Progenitor cell of endocrine pancreas (in vitro differentiated cells): ENCODE results near the gene OR8B2. TPM values are rescaled to one million over a fixed set of nuclear protein-coding genes. Genes with fewer than 3 reads are reported as not detected.
"Not testable (repeated sequence)": the region's sequence is repeated elsewhere in the genome, so short reads cannot be mapped to it uniquely, and the experiment has no call there.

Experiments
- DNase-seq: peaks from one replicate; pipeline ENCODE4 v3.0.0; 2021; ENCODE audit warnings: low spot score; ENCODE audit not compliant: unreplicated experiment
- H3K27ac Mint-ChIP-seq: 2 replicates; pipeline ENCODE4 v1.8.0; 2021; ENCODE audit warnings: mild to moderate bottlenecking, moderate library complexity, mixed read lengths
- H3K27me3 Mint-ChIP-seq: 2 replicates; pipeline ENCODE4 v1.8.0; 2021; ENCODE audit warnings: mixed read lengths
- H3K36me3 Mint-ChIP-seq: 2 replicates; pipeline ENCODE4 v1.8.0; 2022; ENCODE audit warnings: mixed read lengths; ENCODE audit not compliant: insufficient read depth
- H3K4me1 Mint-ChIP-seq: 2 replicates; pipeline ENCODE4 v1.8.0; 2021; ENCODE audit warnings: low read depth, mixed read lengths
- H3K4me3 Mint-ChIP-seq: 2 replicates; pipeline ENCODE4 v1.8.0; 2021; ENCODE audit warnings: low read depth, mild to moderate bottlenecking, moderate library complexity, mixed read lengths
- H3K9me3 Mint-ChIP-seq: 2 replicates; pipeline ENCODE4 v1.8.0; 2021; ENCODE audit warnings: low read depth, mixed read lengths
- CTCF ChIP-seq: fragments of 200-600 bp; sonication (generic); IDR thresholded peaks from one replicate; pipeline ENCODE4 v1.5.0; 2021; ENCODE audit warnings: antibody characterized with exemption, mild to moderate bottlenecking; ENCODE audit not compliant: unreplicated experiment
- total RNA-seq: library from RNA; stranded (reverse); gene quantifications from 2 replicates; pipeline ENCODE4 v1.2.1, GENCODE V29; 2021

OR8B2 gene
- total RNA-seq, 1 donor from 2014 or later: not detected

GRCh38 chr11:124394408-124394807, 10.1 kb upstream of the OR8B2 start:
- TF ChIP-seq CTCF: no peak
- Mint-ChIP-seq H3K27me3 (no peaks in the 10 kb centered on the region), H3K27ac (no peak overlapping the region), H3K9me3 (peaks cover 3% of the 10 kb centered on the region), H3K4me1 (no peaks in the 10 kb centered on the region), H3K4me3 (no peak overlapping the region), H3K36me3 (no peaks in the 10 kb centered on the region)
- DNase-seq: no peak

GRCh38 chr11:124382857-124383256, 1.4 kb downstream of the OR8B2 start:
- H3K4me3 Mint-ChIP-seq, H3K9me3 Mint-ChIP-seq, DNase-seq, H3K27ac Mint-ChIP-seq, H3K36me3 Mint-ChIP-seq, H3K27me3 Mint-ChIP-seq, H3K4me1 Mint-ChIP-seq: not testable (repeated sequence)

GRCh38 chr11:124380585-124380984, 3.7 kb downstream of the OR8B2 start:
- H3K4me1 Mint-ChIP-seq: no peaks in the 10 kb centered on the region

GRCh38 chr11:124376280-124376679, 8.0 kb downstream of the OR8B2 start:
- H3K27me3 Mint-ChIP-seq: no peaks in the 10 kb centered on the region
- peaks cover 3% of the 10 kb centered on the region for H3K9me3 Mint-ChIP-seq
- no peaks in the 10 kb centered on the region for H3K4me1 Mint-ChIP-seq
- no peak overlapping the region for H3K4me3 Mint-ChIP-seq
- TF ChIP-seq CTCF: no peak
- no peak overlapping the region for H3K27ac Mint-ChIP-seq
- DNase-seq: no peak
- no peaks in the 10 kb centered on the region for H3K36me3 Mint-ChIP-seq

More at GRCh38 chr11:124380585-124380984, 3.7 kb downstream of the OR8B2 start:
- Mint-ChIP-seq H3K9me3 (no peaks in the 10 kb centered on the region), H3K36me3 (no peaks in the 10 kb centered on the region), H3K27ac (no peak overlapping the region), H3K27me3 (no peaks in the 10 kb centered on the region), H3K4me3 (no peak overlapping the region)
- no peak for TF ChIP-seq CTCF
- DNase-seq: no peak

- no peaks in the 10 kb centered on the region for H3K9me3 Mint-ChIP-seq
- DNase-seq: no peak
- TF ChIP-seq CTCF: no peak
- H3K27ac Mint-ChIP-seq: no peak overlapping the region
- H3K36me3 Mint-ChIP-seq: no peaks in the 10 kb centered on the region
- no peak overlapping the region for H3K4me3 Mint-ChIP-seq
- peaks cover 7% of the 10 kb centered on the region for H3K27me3 Mint-ChIP-seq
- H3K4me1 Mint-ChIP-seq: no peaks in the 10 kb centered on the region
Measured at GRCh38 chr11:124359566-124359965, 24.7 kb downstream of the OR8B2 start.

- H3K27me3 Mint-ChIP-seq: no peaks in the 10 kb centered on the region
- no peaks in the 10 kb centered on the region for H3K36me3 Mint-ChIP-seq
- no peak overlapping the region for H3K27ac Mint-ChIP-seq
- no peak for TF ChIP-seq CTCF
- DNase-seq: no peak
- H3K9me3 Mint-ChIP-seq: peaks cover 11% of the 10 kb centered on the region
- no peaks in the 10 kb centered on the region for H3K4me1 Mint-ChIP-seq
- H3K4me3 Mint-ChIP-seq: no peak overlapping the region
Measured at GRCh38 chr11:124346311-124346955, 37.9 kb downstream of the OR8B2 start.
